NCI-H345 treated with DMSO at 0.1 percent for 48 hours (cell line): Measurements from ENCODE around the gene LACC1.

Source experiments
- DNase-seq: peaks from one replicate; lab custom pipeline; 2025; ENCODE audit not compliant: unreplicated experiment; lab: John Stamatoyannopoulos, UW

The LACC1 gene

GRCh38 chr13:43883631-43884030 lies 3.9 kb downstream of the LACC1 start:
- DNase-seq, result no peak

- DNase-seq, result no peak
These were observed 4.5 kb downstream of the LACC1 start for GRCh38 chr13:43884222-43884621.

- DNase-seq, result no peak
These were observed 14.7 kb downstream of the LACC1 start for GRCh38 chr13:43894438-43894837.

GRCh38 chr13:43895940-43896339 lies 16.2 kb downstream of the LACC1 start:
- DNase-seq, result no peak

- peak; percentile 39 for DNase-seq
These were observed 25.8 kb downstream of the LACC1 start for GRCh38 chr13:43905435-43906031.

- DNase-seq, result peak; percentile 3
These were observed 28.7 kb downstream of the LACC1 start for GRCh38 chr13:43908156-43909126.

- DNase-seq, result no peak
These were observed 31.2 kb downstream of the LACC1 start for GRCh38 chr13:43910856-43911255.

- no peak for DNase-seq
These were observed 31.6 kb downstream of the LACC1 start for GRCh38 chr13:43911278-43911677.

- no peak for DNase-seq
These were observed 32.2 kb downstream of the LACC1 start for GRCh38 chr13:43911871-43912270.

- no peak for DNase-seq
These were observed 35.7 kb downstream of the LACC1 start for GRCh38 chr13:43915451-43915850.

- no peak for DNase-seq
These were observed 37.1 kb downstream of the LACC1 start for GRCh38 chr13:43916828-43917227.

GRCh38 chr13:43918636-43919035 lies 38.9 kb downstream of the LACC1 start:
- DNase-seq, result no peak

GRCh38 chr13:43920965-43921674 lies 41.4 kb downstream of the LACC1 start:
- no peak for DNase-seq

- DNase-seq, result no peak
These were observed 45.0 kb downstream of the LACC1 start for GRCh38 chr13:43924549-43925245.

- no peak for DNase-seq
These were observed 50.2 kb downstream of the LACC1 start for GRCh38 chr13:43929947-43930346.

GRCh38 chr13:43933378-43933777 lies 53.7 kb downstream of the LACC1 start:
- no peak for DNase-seq

GRCh38 chr13:43934273-43934672 lies 54.6 kb downstream of the LACC1 start:
- DNase-seq, result no peak

GRCh38 chr13:43935878-43936277 lies 56.2 kb downstream of the LACC1 start:
- no peak for DNase-seq

GRCh38 chr13:43936647-43937046 lies 56.9 kb downstream of the LACC1 start:
- DNase-seq, result no peak

GRCh38 chr13:43937839-43938238 lies 58.1 kb downstream of the LACC1 start:
- no peak for DNase-seq

- no peak for DNase-seq
These were observed 58.7 kb downstream of the LACC1 start for GRCh38 chr13:43938449-43938848.
